ENCODE data around the gene CAMTA1.

DNA sequence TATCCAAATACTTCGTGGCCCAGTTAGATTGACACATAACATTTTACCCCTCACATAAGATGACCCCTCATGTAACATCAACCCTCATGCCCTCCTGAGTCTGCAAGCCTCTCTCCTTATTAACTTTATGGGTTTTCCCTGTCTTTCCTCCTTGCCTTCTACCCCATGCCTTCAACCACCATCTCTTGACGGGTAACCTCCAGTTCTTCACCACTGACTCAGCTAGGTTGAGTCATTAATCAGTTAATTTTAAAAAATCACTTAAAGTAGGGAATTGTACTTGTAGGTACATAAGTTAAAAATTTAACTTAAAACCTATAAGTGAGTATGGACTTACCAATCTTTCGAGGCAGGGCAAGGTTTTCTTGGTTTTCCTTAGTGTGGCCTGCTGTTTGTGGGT, 330.7 kb downstream of the CAMTA1 start:
- TF ChIP-seq, protein P1, sequence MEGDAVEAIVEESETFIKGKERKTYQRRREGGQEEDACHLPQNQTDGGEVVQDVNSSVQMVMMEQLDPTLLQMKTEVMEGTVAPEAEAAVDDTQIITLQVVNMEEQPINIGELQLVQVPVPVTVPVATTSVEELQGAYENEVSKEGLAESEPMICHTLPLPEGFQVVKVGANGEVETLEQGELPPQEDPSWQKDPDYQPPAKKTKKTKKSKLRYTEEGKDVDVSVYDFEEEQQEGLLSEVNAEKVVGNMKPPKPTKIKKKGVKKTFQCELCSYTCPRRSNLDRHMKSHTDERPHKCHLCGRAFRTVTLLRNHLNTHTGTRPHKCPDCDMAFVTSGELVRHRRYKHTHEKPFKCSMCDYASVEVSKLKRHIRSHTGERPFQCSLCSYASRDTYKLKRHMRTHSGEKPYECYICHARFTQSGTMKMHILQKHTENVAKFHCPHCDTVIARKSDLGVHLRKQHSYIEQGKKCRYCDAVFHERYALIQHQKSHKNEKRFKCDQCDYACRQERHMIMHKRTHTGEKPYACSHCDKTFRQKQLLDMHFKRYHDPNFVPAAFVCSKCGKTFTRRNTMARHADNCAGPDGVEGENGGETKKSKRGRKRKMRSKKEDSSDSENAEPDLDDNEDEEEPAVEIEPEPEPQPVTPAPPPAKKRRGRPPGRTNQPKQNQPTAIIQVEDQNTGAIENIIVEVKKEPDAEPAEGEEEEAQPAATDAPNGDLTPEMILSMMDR (IDR thresholded peaks at IDR 0.05) = no peak
- no peak for TF ChIP-seq POLR2A (IDR thresholded peaks at IDR 0.05)
